Measurements from ENCODE around the gene ZNF606. TPM values are rescaled to one million over a fixed set of nuclear protein-coding genes. Genes with fewer than 3 reads are reported as not detected.

ZNF606 gene
- total RNA-seq, 1 donor from 2014 or later, result 39.1 TPM

- Mint-ChIP-seq H3K27me3 (no peaks in the 10 kb centered on the region), H3K4me3 (no peak overlapping the region), H3K9me3 (peaks cover 5% of the 10 kb centered on the region), H3K27ac (no peak overlapping the region), H3K4me1 (ENCODE audit: unreplicated experiment) (no peaks in the 10 kb centered on the region), H3K36me3 (no peaks in the 10 kb centered on the region)
- DNase-seq (ENCODE audit: extremely low spot score, unreplicated experiment), result no peak
- peak; percentile 3 for TF ChIP-seq CTCF (conservative IDR thresholded peaks at IDR 0.05)
These were observed 19.7 kb upstream of the ZNF606 start for GRCh38 chr19:58022283-58022660.

GRCh38 chr19:58021541-58022282, 19.1 kb upstream of the ZNF606 start:
- H3K4me3 Mint-ChIP-seq, result no peak overlapping the region
- no peaks in the 10 kb centered on the region for H3K4me1 Mint-ChIP-seq (ENCODE audit: unreplicated experiment)
- DNase-seq (ENCODE audit: extremely low spot score, unreplicated experiment), result no peak
- no peaks in the 10 kb centered on the region for H3K36me3 Mint-ChIP-seq
- peaks cover 5% of the 10 kb centered on the region for H3K9me3 Mint-ChIP-seq
- TF ChIP-seq CTCF (conservative IDR thresholded peaks at IDR 0.05), result peak; percentile 69
- H3K27ac Mint-ChIP-seq, result no peak overlapping the region
- H3K27me3 Mint-ChIP-seq, result no peaks in the 10 kb centered on the region

- Mint-ChIP-seq H3K36me3 (no peaks in the 10 kb centered on the region), H3K27ac (no peak overlapping the region), H3K9me3 (peaks cover 5% of the 10 kb centered on the region), H3K27me3 (no peaks in the 10 kb centered on the region), H3K4me1 (ENCODE audit: unreplicated experiment) (no peaks in the 10 kb centered on the region), H3K4me3 (no peak overlapping the region)
- TF ChIP-seq CTCF (conservative IDR thresholded peaks at IDR 0.05), result no peak
- no peak for DNase-seq (ENCODE audit: extremely low spot score, unreplicated experiment)
These were observed 17.5 kb upstream of the ZNF606 start for GRCh38 chr19:58020129-58020528.

- no peak for DNase-seq (ENCODE audit: extremely low spot score, unreplicated experiment)
- H3K4me1 Mint-ChIP-seq (ENCODE audit: unreplicated experiment), result no peaks in the 10 kb centered on the region
- no peaks in the 10 kb centered on the region for H3K27me3 Mint-ChIP-seq
- peaks cover 15% of the 10 kb centered on the region for H3K36me3 Mint-ChIP-seq
- no peak for TF ChIP-seq CTCF (conservative IDR thresholded peaks at IDR 0.05)
- H3K4me3 Mint-ChIP-seq, result no peak overlapping the region
- H3K27ac Mint-ChIP-seq, result no peak overlapping the region
- peaks cover 6% of the 10 kb centered on the region for H3K9me3 Mint-ChIP-seq
These were observed 11.5 kb upstream of the ZNF606 start for GRCh38 chr19:58014141-58014540.

GRCh38 chr19:58010507-58010906, 7.9 kb upstream of the ZNF606 start:
- Mint-ChIP-seq H3K4me1 (ENCODE audit: unreplicated experiment) (no peaks in the 10 kb centered on the region), H3K36me3 (peaks cover 43% of the 10 kb centered on the region), H3K4me3 (no peak overlapping the region), H3K27ac (no peak overlapping the region), H3K9me3 (peaks cover 23% of the 10 kb centered on the region), H3K27me3 (no peaks in the 10 kb centered on the region)
- DNase-seq (ENCODE audit: extremely low spot score, unreplicated experiment), result no peak
- no peak for TF ChIP-seq CTCF (conservative IDR thresholded peaks at IDR 0.05)
